Testis (tissue), 2 donors: Measurements from ENCODE around the gene LARGE2.

ENCODE experiments used
- CTCF ChIP-seq, 3 experiments: fragments of 450-650 bp in 2 of 3; fragments of 200-600 bp in 1 of 3; sonication (generic) in 1 of 3; IDR thresholded peaks; one replicate each; pipeline ENCODE4 v1.5.1; 2016 to 2019; ENCODE audit warnings: antibody characterized with exemption in 3 of 3, mild to moderate bottlenecking in 2 of 3, moderate library complexity in 1 of 3
- POLR2A ChIP-seq: fragments of 450-650 bp; IDR thresholded peaks from one replicate; pipeline ENCODE4 v1.6.1; 2017; ENCODE audit warnings: antibody characterized with exemption, mild to moderate bottlenecking, moderate library complexity

DNA sequence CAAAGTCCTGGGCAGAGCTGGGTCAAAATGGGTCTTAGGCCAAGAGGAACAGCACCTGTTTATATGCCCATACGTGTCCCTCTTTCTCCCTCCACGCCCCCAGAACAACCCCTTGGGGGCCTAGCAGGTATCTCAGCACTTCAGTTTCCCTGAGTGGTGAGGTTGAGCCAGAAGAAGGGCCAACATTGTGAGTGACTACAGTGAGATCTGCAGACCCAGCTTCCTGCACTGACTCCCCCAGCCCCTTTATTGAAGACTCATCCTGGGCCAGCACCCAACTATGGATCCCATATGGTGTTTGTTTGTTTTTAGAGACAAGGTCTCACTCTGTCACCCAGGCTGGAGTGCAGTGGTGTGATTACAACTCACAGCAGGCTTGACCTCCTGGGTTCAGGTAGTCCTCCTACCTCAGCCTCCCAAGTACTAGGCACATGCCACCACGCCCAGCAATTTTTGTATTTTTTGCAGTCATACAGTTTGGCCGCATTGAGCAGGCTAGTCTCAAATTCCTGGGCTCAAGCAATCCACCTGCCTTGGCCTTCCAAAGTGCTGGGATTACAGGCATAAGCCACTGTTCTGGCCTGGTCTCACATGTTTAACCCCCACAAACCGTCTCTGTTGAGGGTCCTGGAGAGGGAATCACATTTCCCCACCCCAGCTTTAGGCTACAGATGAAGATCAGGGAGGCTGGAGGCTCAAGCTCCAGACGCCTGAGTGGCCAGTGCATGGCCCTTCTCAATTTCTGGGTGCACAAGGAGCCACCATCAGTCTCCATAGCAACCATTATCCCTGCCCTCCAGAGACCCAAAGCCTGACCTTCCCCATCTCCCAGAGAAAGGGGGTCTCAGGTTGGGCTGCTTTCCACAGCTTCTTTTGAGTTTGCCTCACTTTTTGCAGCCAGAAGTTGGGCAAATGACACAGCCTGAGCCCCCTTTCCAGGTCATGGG is 1.7 kb upstream of the LARGE2 start:
- TF ChIP-seq CTCF (IDR thresholded peaks at IDR 0.05) (no peak), POLR2A (no peak)
